Fibroblast of skin of scalp (primary cell): ENCODE data around the gene LSM14A.
"Not testable (repeated sequence)": the region's sequence is repeated elsewhere in the genome, so short reads cannot be mapped to it uniquely, and the experiment has no call there.

Experiments used
- DNase-seq: peaks from one replicate; pipeline ENCODE4 v3.0.0-alpha.2; 2013

The LSM14A gene

DNA sequence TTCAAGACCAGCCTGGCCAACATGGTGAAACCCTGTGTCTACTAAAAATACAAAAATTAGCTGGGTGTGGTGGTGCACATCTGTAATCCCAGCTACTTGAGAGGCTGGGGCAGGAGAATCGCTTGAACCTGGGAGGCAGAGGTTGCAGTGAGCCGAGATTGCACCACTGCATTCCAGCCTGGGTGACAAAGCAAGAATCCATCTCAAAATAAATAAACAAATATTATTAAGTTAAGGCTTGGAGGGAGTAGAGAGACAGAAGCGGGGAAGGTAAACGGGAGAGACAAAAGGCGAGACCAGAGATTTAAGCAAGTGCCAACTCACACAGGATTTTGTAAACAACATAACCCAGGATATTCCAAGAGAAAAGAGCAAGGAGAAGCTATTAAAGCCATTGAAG, 12.8 kb upstream of the LSM14A start:
- not testable (repeated sequence) for DNase-seq

DNA sequence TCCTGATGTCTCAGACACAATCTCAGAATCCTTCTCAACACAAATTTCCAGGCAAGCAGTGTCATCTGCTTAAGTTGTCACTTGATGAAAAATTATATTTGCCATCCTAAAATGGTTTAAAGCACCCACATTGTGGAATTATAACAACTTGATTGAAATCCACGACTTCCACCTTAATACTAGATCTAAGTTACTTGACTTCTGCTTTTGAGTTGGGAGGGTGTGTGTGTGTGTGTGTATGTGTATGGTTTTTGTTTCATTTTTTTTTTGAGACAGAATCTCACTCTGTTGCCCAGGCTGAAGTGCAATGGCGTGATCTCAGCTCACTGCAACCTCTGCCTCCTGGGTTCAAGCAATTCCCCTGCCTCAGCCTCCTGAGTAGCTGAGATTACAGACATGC, 10.4 kb upstream of the LSM14A start:
- DNase-seq = not testable (repeated sequence)

DNA sequence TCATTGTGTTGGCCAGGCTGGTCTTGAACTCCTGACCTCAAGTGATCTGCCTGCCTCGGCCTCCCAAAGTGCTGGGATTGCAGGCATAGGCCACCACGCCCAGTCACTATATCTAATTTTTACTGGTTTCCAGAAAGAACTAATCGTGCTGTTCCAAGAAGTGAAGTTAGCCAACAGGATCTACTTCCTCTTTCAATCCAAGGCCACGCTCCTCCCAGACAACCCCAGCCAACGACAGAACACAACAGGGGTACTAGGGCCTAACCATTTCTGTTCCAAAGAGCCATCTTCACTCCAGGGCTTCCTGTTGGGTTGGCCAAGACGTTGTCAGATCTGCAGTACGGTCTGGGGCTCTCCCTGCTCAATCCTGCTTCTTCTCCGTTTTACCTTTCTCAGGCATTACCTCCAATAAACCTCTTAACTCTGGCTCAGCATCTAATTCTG, 7.0 kb upstream of the LSM14A start:
- DNase-seq = no peak

DNA sequence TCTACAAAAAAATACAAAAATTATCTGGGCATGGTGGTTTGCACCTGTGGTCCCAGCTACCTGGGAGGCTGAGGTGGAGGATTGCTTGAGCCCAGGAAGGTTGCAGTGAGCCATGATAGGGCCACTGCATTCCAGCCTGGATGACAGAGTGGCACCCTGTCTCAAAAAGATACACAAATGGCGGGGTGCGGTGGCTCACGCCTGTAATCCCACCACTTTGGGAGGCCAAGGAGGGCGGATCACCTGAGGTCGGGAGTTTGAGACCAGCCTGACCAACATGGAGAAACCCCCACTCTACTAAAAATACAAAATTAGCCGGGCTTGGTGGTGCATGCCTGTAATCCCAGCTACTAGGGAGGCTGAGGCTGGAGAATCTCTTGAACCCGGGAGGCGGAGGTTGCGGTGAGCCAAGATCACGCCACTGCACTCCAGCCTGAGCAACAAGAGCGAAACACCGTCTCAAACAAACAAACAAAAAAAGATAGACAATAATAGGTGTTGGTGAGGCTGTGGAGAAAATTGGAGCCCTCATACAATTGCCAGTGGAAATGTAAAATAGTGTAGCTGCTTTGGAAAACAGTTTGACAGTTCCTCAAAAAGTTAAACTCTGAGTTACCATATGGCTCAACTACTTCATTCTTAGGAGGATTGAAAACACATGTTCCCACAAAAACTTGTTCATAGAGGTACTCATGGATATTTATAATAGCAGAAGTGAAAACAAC, 2.7 kb upstream of the LSM14A start:
- DNase-seq = not testable (repeated sequence)

DNA sequence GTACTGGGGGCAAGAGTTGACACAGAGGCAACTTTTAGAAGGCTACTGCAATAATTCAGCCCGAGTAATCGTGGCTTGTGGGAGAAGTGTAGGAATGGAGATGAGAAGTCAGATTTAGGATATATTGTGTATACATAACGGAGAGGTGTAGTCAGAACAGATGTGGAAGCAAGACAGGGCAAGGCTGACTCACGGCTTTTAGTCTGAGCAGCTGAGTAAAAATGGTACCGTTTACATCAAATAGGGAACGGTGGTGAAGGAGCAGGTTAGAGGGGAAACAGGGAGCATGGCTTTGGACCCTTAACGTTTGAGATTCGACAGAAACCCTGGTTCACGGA, 796 bp upstream of the LSM14A start:
- DNase-seq = peak; percentile 63

DNA sequence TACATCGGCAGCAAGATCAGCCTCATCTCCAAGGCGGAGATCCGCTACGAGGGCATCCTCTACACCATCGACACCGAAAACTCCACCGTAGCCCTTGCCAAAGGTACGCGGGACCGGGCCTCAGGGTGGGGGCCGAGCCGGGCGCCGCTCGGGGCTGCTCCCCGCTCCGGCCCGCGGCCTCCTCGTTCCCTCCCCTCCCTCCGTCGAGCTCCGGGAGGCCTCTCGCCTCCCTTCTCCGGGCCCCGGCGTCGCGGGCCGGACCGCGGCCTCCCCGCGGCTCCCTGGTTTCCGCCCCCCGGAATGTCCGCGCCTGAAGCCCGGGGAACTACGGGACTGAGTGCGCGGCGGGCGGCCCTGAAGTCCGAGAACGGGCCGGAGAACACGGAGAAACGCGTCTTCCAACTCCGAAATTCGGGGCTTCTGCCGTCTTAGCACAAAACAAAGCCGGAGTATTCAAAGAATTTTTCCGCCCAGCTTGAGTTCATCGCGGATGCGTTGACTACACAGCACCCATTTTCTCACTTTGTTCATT, 423 bp downstream of the LSM14A start:
- DNase-seq = no peak

DNA sequence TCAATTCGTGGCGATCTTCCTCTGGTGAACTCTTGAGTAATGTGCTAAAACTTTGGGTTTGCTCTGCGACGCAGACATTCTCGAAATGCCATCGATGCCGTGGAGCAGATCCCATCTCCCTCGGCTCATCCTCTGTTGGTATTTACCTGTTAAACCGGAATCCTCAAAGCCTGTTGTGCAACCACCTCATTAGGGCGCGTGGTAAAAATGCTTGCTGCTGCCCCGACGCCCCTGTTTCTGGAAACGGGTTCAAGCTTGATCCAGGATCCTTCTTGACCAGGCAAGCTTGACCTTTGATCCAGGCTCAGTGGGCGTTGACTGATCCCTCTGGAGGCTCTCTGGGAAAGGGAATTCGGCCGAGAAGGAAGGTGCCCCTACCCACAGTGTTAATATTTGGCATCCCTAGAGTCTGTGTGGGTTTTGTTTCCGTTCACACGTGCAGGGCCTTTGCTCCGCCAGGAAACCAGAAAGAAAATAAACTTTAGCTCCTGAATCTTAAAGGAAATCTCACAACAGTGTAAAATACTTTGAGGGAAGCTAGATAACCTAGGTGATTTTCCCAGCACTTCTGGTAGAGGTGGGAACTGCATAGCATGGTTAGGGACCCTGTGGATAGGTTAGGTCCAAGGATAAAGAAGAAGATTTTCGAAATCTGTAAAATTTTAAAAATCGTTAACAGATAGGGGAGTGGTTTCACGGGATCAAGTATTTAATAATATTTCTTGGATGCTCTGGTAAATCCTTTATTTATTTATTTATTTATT, 1.1 kb downstream of the LSM14A start:
- DNase-seq = peak; percentile 64

DNA sequence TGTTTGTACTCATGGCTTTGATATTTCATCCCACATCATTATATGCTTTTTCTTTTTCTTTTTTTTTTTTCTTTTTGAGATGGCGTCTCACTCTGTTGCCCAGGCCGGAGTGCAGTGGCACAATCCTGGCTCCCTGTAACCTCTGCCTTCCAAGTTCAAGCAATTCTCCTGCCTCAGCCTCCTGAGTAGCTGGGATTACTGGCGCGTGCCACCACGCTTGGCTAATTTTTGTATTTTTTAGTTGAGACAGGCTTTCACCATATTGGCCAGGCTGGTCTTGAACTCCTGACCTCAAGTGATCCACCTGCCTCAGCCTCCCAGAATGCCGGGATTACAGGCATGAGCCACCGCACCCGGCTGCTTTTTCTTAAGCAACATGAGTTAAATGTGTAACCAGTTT, 2.9 kb downstream of the LSM14A start:
- DNase-seq = not testable (repeated sequence)

DNA sequence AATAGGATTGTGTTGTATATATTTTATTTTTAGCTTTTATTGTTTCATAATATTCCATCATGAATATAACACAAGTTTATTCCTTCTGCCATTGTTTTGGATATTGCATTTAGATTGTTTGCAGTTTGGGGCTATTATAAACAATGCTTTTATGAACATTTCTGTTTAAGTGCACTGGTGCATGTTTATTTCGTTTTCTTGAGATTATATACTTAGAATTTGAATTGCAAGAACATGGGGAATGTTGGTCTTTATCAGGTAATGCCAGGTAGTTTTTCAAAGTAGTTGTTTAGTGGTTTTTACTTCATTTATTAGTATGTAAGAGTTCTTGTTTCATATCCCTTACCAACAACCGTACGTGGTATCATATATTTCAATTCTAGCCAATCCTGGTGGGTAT, 4.3 kb downstream of the LSM14A start:
- no peak for DNase-seq

DNA sequence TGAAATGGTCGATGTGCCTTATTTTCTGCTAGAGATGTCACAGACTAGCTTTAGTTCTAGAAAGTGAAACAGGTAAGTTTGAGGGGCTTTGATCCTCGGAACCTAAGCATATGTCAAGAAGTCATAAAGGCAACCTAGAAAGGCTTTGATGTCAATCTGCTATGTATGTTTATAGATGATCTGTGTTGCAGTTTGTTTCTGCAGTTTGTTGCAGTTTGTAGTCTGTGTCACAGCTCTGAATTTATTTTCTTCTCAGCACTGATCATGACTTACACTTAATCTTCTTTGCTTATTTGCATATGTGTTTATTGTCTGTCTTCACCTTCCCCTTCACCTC, 5.9 kb downstream of the LSM14A start:
- no peak for DNase-seq

DNA sequence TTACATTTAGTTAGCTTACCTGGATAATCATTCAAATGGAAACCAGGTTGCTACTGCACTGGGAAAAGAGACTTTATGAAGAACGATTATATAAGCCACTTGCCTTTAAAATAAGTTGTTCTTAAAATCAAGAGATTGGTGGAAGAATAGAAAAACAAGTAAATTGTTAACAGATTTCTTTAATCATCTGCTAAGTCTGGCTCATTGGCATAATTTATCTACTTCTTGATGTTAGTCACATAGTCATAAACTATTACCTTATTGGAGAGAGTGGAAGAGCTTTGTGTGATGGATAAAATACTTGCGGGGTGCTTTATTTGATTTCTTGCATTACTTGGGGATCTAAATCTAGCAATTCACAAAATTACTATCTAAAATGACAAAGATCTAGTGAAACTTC, 6.8 kb downstream of the LSM14A start:
- no peak for DNase-seq

DNA sequence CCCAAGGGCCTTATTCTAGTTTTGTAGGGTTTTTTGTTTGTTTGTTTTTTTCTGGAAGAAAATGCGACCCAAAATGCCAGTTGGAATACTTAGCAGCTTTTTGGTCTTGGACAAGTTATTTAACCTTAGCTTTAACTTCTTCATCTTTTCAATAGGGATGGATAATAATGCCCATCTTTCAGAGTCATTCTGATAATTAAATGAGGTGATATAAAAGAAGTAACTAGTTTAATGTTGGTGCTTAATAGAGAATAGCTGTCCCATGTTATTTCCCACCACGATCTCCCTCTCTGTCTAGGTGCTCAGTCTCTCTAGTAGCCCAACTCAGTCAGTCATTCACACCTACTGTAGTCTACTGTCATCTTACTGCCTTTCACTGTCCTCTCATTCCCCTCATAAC, 8.0 kb downstream of the LSM14A start:
- no peak for DNase-seq

DNA sequence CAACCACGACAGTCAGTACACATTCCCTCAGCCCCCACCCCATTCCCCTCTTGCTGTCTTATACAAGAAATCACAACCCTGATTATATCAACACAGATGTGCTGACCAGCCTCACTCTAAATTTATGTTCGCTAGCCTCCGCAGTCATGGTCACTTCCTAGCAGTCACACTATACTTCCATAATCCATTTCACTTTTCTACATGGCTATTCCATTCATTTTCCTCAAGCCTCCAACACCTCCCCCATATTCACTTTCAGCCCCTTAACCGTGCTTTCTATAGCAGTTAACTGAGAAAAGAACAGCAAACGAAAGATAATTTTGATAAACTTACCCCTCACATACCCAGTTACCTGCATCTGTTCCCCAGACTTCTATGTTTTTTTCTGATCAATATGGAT, 8.4 kb downstream of the LSM14A start:
- DNase-seq = no peak

DNA sequence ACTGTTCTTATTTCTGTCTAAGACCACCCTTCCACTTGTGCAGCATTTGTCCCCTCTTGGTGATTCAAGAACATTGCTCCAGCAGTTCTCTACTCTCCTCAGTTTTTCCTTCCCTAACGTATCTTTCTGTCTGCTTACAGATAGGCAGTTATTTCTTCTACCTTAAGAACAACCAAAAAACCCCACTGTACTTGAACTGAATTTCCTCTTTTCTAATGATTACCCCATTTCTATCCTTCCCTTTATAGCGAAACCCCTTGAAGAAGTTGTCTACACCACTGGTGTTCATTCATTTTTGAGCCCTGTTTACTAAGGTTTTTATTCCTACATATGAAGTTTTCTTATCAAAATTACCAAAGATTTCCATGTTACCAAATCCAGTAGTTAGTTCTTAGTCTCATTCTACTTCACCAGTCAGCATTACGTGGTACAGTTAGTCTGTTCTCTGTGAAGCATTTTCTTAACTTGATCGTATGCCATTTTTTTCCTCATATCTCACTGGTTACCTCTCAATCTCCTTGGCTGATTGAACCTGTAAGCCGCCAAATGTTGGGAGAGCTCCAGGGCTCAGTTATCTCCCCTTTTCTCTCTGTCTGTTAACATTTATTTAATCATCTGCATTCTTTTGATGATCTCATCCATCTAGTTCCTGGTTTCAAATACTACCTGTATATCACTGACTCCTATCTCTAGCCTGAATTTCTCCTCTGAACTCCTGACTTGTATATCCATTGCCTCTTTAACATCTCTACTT, 9.0 kb downstream of the LSM14A start:
- DNase-seq = no peak

DNA sequence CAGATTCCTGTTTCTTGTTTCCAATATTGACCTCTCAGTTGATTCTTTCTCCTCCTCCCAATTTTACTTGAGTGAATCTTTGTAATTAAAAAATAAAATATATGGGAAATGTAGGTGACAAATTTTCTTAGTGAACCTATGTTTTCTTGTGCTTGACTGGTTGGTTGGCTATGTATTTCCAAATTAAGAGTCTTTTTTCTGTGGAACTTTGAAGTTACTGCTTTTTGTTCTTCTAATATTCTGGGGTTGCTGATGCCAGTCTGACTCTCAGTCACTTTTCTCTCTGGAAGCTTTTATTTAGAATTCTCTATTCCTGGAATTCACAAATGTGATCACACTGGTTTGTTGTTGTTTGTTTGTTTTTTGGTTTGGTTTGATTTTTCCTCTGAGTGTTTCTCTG, 9.8 kb downstream of the LSM14A start:
- no peak for DNase-seq

DNA sequence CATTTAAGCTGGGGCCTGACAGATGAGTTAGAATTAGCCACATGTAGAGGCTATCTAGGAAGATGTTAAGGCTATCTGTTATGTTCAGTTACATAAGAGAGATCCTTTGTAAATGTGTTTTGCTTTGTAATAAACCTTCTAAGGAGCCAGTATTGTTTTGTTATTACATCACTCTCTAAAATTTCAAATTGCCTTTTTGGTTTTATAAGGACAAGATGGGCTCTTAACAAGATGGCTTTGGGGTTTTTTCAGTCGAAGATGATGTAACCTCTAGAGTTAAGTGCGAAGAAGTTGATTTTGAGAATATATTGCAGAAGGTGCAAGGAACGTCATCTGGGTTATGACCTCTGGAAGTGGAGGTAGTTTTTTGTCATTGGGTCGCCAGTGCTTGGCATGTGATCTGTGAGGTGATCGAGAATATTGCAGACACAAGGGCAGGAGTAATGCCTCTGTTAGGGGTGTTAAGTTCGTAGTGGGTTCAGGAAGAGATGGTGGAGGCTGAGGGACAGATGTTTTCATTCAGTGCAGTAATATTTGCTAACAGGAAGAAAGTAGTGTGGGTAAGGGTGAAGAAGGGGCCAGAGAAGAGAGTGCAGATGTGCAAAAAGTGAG, 12.7 kb downstream of the LSM14A start:
- peak; percentile 31 for DNase-seq

DNA sequence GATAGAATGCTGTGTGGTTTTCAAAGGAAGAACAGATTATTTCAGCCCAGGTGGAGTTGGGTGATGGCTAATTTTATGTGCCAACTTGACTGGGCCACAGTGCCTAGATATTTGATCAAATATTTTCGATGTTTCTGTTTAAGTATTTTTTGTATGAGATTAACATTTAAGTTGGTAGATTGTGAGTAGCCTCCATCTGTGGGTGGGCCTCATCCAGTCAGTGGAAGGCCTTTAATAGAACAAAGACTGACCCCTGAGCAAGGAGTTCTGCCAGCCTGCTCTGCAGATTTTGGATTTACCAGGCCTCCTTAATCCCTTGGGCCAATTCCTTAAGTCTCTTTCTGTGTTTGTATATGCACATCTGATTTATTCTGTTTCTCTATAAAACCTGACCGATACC, 13.9 kb downstream of the LSM14A start:
- no peak for DNase-seq

DNA sequence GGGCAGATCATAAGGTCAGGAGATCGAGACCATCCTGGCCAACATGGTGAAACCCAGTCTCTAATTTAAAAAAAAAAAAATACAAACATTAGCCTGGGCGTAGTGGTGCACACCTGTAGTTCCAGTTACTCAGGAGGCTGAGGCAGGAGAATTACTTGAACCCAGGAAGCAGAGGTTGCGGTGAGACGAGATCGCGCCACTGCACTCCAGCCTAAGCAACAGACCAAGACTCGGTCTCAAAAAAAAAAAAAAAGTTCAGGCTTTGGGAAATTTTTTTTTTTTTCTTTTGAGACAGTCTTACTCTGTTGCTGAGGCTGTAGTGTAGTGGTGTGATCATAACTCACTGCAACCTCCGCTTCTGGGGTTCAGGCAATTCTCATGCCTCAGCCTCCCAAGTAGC, 14.7 kb downstream of the LSM14A start:
- no peak for DNase-seq

DNA sequence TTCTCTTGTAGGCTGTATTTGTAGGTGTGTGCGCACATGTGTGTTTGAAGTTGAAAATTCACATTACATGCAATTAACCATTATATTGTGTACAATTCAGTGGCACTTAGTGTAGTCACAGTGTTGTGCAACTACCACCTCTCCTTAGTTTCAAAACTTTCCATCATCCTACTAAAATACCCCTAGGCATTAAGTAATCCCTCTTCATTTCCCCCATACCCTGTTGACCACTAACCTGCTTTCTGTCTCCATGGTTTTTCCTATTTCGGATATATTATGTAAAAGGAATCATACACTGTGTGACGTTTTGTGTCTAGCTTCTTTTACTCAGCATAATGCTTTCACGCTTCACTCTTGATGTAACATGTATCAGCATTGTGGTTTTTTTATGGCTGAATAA, 16.1 kb downstream of the LSM14A start:
- no peak for DNase-seq

DNA sequence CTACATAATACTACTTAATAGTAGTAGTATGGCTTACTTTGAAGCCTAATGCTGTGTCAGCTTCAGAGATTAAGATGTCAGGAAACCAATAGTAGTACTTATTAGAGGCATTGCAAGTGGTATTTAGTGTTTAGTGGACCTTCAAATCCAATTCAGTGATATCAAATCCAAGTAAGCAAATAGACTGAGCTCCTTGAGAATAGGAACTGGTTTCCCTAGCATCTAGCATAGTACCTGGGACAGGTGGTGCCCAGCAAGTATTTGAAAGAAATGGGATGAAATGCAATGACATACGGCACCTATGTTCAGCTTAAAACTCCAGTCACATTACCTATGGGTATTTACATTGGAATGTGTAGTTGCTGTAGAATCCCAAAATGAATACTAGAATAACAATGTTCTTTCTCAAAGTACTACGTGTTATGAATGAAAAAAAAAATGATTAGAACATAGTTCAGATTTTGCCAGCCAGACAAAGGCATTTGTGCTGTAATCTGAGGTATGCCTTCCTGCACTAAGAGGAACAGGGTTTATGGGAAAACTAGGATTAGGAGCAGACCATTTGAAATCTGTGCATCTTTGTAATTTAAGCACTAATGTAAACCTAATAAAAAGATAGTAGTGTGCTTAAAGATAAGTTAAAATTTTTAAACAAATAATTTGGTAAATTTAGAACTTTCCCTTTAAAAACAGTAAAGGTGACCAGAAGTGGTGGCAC, 17.1 kb downstream of the LSM14A start:
- no peak for DNase-seq

DNA sequence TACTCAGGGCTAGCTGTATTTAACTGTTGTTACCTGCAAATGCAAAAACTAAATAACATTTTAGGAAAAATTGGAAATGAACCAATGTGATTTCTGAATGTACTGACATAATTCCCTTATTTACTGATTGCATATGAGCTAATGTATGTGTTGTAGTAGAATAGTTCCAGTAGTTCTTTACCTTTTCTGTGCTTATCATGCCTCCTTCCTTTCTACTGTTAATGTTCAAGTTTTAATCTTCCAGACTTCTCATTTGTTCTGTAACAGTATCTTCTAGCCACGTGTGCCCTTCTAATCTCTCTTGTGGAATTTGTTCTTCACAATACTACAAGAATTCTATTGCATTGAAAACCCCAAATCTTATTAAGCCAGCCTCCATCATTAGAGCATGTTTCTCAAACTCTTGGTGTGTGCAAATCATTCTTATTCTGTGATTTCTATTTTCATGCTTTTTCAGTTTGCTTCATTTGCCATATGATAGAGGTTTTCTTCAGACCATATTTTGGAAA, 17.7 kb downstream of the LSM14A start:
- DNase-seq = no peak

DNA sequence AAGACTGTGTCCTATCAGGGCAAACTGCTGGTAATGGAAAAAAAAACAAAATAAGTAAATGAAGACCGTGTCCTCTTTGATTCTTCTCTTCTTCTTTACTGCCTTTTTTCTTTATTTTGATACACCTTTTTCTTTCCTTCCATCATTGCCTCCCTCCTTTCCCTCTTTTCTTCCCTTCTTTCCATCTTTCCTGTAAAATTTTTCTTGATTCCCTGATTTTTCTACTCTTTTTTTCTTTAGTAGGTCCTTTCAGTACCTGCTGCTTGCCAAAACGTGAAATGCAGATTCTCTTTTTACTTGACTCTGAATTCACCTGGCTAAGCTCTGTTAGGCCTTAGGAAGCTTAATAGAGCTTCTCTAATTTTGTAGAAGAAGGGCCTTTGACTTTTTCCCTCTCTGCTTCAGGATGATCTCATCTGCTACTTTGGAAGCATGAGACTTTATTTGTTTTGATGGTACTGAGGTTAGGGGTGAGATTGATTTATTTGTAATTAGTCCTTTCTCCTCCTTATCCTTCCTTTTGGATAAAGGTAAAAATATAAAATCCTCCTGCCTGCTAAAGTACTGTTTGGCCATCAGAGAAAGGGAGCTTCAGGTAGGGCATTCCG, 19.2 kb downstream of the LSM14A start:
- DNase-seq = no peak
